Measurements from ENCODE around the gene KLF11.
"Not testable (repeated sequence)": the region's sequence is repeated elsewhere in the genome, so short reads cannot be mapped to it uniquely, and the experiment has no call there.

Gene KLF11

DNA sequence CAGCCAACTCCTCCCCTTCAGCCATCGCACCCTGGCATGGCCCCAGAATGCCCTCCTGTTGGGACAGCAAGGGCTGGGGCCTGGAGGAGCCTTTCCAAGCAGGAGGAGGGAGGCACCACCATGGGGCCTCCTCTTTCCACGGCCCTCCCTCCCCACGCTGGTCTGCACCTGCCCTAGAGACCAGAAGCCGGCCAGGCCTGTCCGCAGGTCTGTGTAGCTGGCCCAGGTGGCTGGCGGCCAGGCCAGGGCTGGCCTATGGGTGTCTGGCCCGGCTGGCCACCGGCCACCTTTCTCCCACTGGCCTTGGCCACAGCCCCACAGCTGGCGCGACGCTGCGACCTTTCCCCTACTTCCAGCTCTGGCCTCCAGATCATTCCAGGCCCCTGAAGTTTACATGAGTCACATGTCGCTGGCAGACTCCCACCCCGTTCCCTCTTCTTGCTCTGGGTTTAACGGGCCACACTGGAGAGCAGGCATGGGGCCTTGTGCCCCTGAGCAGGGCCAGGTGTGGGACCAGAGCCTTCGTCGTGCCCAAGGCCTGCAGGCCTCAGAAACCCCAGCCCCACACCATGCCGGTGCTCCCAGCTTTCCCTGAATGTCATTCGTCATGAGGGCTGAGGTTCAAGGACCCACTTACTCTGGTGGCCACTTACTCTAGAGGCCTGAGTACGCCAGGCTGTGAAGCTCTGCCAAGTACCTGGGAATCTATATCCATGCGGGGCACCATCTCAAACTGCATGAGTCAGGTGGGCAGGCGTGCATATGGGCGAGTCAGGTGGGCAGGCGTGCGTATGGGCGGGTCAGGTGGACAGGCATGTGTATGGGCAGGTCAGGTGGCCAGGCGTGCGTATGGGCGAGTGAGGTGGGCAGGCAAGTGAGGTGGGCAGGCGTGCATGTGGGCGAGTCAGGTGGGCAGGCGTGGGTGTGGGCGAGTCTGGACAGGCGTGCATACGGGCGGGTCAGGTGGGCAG lies 33.3 kb upstream of the KLF11 start:
- DNase-seq = no peak

- not testable (repeated sequence) for DNase-seq
Observed at GRCh38 chr2:10010861-10011605, 32.3 kb upstream of the KLF11 start.

DNA sequence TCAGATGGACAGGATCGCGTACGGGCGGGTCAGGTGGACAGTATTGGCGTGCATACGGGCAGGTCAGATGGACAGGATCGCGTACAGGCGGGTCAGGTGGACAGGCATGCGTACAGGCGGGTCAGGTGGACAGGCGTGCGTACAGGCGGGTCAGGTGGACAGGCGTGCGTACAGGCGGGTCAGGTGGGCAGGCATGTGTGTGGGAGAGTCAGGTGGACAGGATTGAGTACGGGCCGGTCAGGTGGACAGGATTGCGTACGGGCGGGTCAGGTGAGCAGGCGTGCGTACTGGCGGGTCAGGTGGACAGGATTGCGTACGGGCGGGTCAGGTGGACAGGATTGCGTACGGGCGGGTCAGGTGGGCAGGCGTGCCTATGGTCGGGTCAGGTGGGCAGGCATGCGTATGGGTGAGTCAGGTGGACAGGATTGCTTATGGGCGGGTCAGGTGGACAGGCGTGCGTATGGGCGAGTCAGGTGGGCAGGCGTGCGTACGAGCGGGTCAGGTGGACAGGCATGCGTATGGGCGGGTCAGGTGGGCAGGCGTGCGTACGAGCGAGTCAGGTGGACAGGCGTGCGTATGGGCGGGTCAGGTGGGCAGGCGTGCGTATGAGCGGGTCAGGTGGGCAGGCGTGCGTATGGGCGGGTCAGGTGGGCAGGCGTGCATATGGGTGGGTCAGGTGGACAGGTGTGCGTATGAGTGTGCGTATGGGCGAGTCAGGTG lies 31.6 kb upstream of the KLF11 start:
- DNase-seq = not testable (repeated sequence)

- not testable (repeated sequence) for DNase-seq
Observed at GRCh38 chr2:10012366-10012962, 30.9 kb upstream of the KLF11 start.

DNA sequence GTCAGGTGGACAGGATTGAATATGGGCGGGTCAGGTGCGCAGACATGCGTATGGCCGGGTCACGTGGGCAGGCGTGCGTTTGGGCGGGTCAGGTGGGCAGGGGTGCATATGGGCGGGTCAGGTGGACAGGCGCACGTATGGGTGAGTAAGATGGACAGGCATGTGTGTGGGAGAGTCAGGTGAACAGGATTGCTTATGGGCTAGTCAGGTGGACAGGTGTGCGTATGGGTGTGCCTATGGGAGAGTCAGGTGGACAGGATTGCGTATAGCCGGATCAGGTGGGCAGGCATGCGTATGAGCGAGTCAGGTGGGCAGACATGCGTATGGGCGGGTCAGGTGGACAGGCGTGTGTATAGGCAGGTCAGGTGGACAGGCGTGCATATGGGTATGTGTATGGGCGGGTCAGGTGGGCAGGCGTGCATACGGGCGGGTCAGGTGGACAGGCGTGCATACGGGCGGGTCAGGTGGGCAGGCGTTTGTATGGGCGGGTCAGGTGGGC lies 30.3 kb upstream of the KLF11 start:
- DNase-seq = no peak

- not testable (repeated sequence) for DNase-seq
Observed at GRCh38 chr2:10013651-10014417, 29.5 kb upstream of the KLF11 start.

DNA sequence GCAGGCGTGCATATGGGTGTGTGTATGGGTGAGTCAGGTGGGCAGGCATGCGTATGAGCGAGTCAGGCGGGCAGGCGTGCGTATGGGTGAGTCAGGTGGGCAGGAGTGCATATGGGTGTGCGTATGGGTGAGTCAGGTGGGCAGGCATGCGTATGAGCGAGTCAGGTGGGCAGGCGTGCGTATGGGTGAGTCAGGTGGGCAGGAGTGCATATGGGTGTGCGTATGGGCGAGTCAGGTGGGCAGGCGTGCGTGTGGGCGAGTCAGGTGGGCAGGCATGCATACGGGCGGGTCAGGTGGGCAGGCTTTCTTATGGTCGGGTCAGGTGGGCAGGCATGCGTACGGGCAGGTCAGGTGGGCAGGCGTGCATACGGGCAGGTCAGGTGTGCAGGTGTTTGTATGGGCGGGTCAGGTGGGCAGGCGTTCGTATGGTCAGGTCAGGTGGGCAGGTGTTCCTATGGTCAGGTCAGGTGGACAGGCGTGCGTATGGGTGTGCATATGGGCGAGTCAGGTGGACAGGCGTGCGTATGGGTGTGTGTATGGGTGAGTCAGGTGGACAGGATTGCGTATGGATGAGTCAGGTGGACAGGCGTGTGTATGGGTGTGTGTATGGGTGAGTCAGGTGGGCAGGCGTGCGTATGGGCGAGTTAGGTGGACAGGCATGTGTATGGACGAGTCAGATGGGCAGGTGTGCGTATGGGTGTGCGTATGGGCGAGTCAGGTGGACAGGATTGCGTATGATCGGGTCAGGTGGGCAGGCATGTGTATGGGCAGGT lies 28.7 kb upstream of the KLF11 start:
- no peak for DNase-seq

DNA sequence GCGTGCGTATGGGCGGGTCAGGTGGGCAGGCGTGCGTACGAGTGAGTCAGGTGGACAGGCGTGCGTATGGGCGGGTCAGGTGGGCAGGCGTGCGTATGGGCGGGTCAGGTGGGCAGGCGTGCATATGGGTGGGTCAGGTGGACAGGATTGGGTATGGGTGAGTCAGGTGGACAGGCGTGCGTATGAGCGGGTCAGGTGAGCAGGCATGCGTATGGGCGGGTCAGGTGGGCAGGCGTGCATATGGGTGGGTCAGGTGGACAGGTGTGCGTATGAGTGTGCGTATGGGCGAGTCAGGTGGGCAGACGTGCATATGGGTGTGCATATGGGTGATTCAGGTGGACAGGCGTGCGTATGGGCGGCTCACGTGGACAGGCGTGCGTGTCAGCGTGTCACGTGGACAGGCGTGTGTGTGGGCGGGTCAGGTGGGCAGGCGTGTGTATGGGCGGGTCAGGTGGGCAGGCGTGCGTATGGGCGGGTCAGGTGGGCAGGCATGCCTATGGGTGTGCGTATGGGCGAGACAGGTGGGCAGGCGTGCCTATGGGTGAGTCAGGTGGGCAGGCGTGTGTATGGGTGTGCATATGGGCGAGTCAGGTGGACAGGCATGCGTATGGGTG lies 27.9 kb upstream of the KLF11 start:
- not testable (repeated sequence) for DNase-seq

DNA sequence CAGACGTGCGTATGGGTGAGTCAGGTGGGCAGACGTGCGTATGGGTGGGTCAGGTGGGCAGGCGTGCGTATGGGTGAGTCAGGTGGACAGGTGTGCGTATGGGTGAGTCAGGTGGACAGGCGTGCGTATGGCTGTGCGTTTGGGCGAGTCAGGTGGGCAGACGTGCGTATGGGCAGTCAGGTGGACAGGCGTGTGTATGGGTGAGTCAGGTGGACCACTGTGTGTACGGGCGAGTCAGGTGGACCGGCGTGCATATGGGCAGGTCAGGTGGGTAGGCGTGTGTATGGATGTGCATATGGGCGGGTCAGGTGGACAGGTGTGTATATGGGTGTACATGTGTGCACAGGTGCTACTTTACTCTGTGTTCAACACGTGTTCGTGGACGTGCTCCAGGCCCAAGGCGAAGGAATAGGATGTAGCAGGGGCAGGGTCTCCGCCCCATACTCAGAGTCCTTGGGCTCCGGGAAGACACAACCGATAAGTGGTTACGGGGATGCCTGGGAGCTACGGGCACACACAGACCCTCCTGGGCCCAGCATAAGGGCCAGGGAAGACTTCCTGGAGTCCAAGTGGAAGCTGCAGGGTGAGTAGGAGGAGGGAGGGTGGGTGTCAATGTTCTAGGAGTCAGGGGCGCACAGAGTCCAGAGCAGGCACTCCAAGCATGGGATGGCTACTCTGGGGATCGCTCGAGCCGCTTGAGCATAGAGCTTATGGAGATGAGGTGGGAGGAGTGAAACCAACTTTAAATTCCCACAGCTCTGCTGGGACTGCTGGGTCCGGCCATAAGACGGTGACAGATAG lies 27.1 kb upstream of the KLF11 start:
- DNase-seq = no peak

GRCh38 chr2:10016802-10017258 lies 26.5 kb upstream of the KLF11 start:
- DNase-seq = no peak

- no peak for DNase-seq
Observed at GRCh38 chr2:10017313-10017941, 25.9 kb upstream of the KLF11 start.

DNA sequence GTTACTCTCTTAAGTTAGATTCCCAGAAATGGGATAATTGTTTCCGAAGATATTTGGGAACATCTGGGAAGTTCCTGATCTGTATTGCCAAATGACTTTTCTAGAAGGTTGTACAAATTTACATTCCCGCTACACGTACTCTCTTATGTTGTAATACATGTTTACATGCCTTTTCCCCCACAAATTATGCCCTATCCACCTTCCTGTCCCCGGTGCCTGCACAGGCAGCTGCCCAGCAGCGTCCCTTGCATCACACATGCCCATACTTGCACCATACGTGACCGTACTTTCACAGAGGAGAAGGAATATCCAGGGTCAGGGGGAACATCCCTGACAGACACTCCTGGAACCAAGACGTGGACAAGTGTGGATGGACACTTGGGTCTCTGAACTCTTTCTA lies 24.2 kb upstream of the KLF11 start:
- DNase-seq = no peak

DNA sequence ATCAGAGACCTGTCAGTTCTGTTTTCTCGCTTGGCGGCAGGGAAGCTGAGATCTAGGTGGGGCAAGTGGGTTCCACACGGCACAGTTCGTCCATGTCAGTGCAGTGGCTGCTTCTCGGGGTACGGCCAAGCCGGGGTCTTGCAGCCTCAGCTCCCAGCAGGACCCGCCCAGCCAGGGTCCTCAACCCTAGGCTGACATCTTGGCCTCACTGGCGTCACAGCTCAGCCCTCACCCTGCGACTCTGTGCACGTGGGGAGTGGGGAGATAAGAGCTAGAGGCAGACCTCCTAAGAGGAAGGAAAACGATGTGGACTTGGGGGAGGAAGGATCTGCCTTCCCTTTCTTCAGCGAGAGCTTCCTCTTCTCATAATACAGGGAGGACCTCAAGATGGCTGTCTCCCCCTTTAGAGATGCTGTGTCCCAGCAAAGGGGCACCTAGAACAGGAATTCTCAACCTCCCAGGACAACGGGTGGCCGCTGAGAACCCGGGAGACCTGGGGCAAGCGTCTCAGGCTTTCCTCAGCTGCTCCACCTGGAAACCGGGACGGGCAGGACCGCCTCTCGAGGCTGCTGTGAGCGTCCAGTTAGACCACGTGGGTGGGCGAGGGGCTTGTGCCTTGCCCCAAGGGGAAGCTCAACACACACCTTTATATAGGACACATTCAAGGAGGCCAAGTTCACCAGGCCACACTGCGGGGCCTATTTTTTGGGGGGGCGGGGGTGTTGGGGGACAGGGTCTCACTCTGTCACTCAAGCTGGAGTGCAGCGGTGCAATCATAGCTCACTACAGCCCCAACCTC lies 23.5 kb upstream of the KLF11 start:
- DNase-seq = no peak

DNA sequence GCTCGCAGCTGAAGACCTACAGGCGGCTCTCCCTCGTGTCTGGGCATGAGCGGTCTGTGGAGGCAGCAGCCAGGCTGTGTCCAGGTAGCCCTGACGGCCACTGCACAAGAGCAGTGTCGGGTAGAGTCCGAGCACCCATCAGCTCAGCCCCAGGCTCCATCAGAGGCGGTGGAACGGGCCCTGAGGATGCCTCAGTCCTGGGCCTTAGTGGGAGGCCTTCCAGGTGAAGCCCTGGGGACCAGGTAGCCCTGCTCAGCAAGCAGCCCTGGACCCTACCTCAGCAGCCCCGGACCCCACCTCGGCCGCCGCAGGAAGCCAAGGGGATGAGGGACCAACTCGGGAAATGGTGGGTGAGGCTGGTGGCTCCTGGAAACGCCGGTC lies 21.3 kb upstream of the KLF11 start:
- DNase-seq = no peak

- DNase-seq = no peak
Observed at GRCh38 chr2:10022445-10022844, 20.9 kb upstream of the KLF11 start.

DNA sequence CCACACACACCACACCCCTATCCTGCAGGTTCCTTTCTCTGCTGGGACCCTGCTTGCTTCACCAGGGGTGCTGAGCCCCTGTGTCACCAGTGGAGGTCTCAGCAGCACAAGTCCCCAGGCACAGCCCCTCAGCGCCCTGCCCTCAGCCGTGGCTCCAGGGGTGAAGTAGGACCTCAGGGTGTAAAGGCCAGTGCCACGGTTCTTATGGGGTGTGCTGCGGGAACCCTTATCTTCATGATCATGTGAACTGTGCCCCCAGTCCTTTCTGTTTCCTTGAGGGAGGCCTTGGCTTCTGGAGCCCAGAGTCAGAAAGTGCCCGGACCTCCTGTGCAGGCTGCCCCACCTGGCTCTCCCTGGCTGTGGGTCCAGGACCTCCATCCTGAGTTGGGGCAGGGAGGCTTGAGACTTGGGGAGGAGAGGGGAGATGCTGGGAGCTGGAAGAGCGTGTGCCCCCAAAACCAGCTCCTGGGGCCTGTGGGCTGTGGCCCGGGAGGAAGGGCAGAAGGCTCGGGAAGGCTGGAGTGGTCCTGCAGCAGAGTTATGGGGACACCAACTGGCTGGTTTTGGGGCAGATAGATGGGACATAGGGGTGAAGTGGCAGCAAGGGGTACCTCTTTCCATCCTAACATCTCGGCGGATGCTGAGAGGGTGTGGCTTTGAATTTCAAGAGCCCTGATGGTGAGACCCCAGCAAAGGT lies 20.2 kb upstream of the KLF11 start:
- DNase-seq = no peak

DNA sequence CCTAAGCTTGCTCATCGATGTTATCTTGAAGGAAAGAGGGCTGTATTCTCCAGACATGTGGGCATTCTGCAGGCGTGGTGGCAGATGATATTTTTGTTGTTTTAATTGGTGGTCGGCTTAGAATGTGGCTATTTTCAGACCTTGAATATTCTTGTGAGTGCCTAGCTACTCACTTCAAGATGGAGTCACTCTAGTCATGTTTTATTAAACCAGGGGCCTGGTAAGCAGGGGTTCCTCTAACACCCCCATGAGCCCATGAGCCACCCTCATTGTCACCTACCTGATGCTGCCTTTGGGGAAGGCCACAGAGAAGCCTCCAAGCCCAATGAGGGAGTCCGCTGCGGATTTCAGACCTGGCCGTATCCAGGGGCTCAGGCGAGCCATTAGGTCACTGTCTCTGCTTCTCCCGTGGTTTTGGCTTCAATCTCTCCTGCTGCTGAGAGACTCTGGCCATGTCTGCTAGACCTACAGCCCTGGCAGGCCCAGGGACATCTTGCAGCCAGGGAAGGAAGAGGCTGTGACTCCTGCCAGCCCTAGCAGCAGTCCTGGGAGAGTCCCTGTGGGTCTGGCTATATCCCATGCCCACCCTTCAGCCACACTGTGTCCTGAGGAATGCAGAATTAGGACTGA lies 16.3 kb upstream of the KLF11 start:
- DNase-seq = no peak

All from activated CD4-positive, alpha-beta T cell treated with anti-CD3 and anti-CD28 coated beads for 1 hour (primary cell).